Sciatic nerve (tissue), 2 donors: Measurements from ENCODE around the gene PLA2G2F. TPM values are rescaled to one million over a fixed set of nuclear protein-coding genes. Genes with fewer than 3 reads are reported as not detected.

Source experiments
- ATAC-seq: fragments of 200-7000 bp; cut with Tn5 transposase; one replicate; pipeline ENCODE4 v1.9.1; 2020; ENCODE audit warnings: mild to moderate bottlenecking, moderate library complexity
- DNase-seq: peaks from one replicate; pipeline ENCODE4 v3.0.0-alpha.2; 2020; ENCODE audit warnings: low spot score
- intact Hi-C: fragments of 100-400 bp; cut with DNase I; formaldehyde crosslinking; loops from one replicate; pipeline ENCODE4 v1.14.2; 2022
- total RNA-seq: library from RNA; stranded (reverse); fragmentation: NEBNext Ultra II Directional; extraction: Animal tissue kit (Norgen Biotek cat#: 25700); gene quantifications from one replicate; pipeline ENCODE4 v1.2.1, GENCODE V29; 2021
- donor health status: DM: no; HTN: no; CAD: no.
- donor health status: DM: no; HTN: no; CAD: no.

PLA2G2F gene
- total RNA-seq, 1 donor from 2014 or later = not detected

- DNase-seq (no peak), ATAC-seq (no peak)
- intact Hi-C loops = no loop called here
Observed at GRCh38 chr1:20160034-20160433, 20.9 kb downstream of the PLA2G2F start.

- intact Hi-C loops = loop anchor here (5.0 kb wide), 1 partner anchor 442 kb away; no protein-coding TSS in a partner anchor
- peak; percentile 77 for ATAC-seq
Observed at GRCh38 chr1:20164694-20165202, 25.6 kb downstream of the PLA2G2F start.

GRCh38 chr1:20165522-20165951 lies 26.4 kb downstream of the PLA2G2F start:
- intact Hi-C loops = loop anchor here (5.0 kb wide), 1 partner anchor 443 kb away; no protein-coding TSS in a partner anchor

More at GRCh38 chr1:20164694-20165202, 25.6 kb downstream of the PLA2G2F start:
- DNase-seq = no peak

GRCh38 chr1:20166051-20166450 lies 26.9 kb downstream of the PLA2G2F start:
- DNase-seq (no peak), ATAC-seq (no peak)
- intact Hi-C loops = loop anchor here (5.0 kb wide), 1 partner anchor 444 kb away; no protein-coding TSS in a partner anchor

More at GRCh38 chr1:20165522-20165951, 26.4 kb downstream of the PLA2G2F start:
- DNase-seq (no peak), ATAC-seq (peak; percentile 16)

- intact Hi-C loops = loop anchor here (5.0 kb wide), 1 partner anchor 445 kb away; no protein-coding TSS in a partner anchor
- no peak for DNase-seq
- ATAC-seq = no peak
Observed at GRCh38 chr1:20167126-20167525, 28.0 kb downstream of the PLA2G2F start.

- ATAC-seq = no peak
- DNase-seq = no peak
- intact Hi-C loops = loop anchor here (5.0 kb wide), 1 partner anchor 447 kb away; no protein-coding TSS in a partner anchor
Observed at GRCh38 chr1:20168564-20169491, 29.7 kb downstream of the PLA2G2F start.

GRCh38 chr1:20169932-20170331 lies 30.8 kb downstream of the PLA2G2F start:
- DNase-seq (no peak), ATAC-seq (no peak)
- intact Hi-C loops = loop anchor here (5.0 kb wide), 1 partner anchor 448 kb away; no protein-coding TSS in a partner anchor

GRCh38 chr1:20172033-20172590 lies 33.0 kb downstream of the PLA2G2F start:
- ATAC-seq = no peak
- intact Hi-C loops = no loop called here
- no peak for DNase-seq

GRCh38 chr1:20174937-20175666 lies 36.0 kb downstream of the PLA2G2F start:
- DNase-seq (no peak), ATAC-seq (peak; percentile 52)
- intact Hi-C loops = no loop called here

- ATAC-seq = peak; percentile 13
- DNase-seq = no peak
- intact Hi-C loops = no loop called here
Observed at GRCh38 chr1:20178634-20179370, 39.7 kb downstream of the PLA2G2F start.

- ATAC-seq (no peak), DNase-seq (no peak)
- intact Hi-C loops = no loop called here
Observed at GRCh38 chr1:20179371-20180128, 40.4 kb downstream of the PLA2G2F start.

GRCh38 chr1:20180129-20180843 lies 41.2 kb downstream of the PLA2G2F start:
- intact Hi-C loops = no loop called here
- DNase-seq (no peak), ATAC-seq (no peak)

- no peak for DNase-seq
- ATAC-seq = no peak
- intact Hi-C loops = no loop called here
Observed at GRCh38 chr1:20180844-20181207, 41.7 kb downstream of the PLA2G2F start.

- intact Hi-C loops = no loop called here
- no peak for ATAC-seq
Observed at GRCh38 chr1:20182415-20182814, 43.3 kb downstream of the PLA2G2F start.

GRCh38 chr1:20183035-20183434 lies 43.9 kb downstream of the PLA2G2F start:
- intact Hi-C loops = no loop called here
- DNase-seq (no peak), ATAC-seq (no peak)

More at GRCh38 chr1:20182415-20182814, 43.3 kb downstream of the PLA2G2F start:
- DNase-seq = no peak

- ATAC-seq = no peak
- intact Hi-C loops = no loop called here
- DNase-seq = no peak
Observed at GRCh38 chr1:20183616-20184271, 44.6 kb downstream of the PLA2G2F start.
